WI38 (cell line): ENCODE measurements around the gene MINDY3.

Experiments
- H3K4me3 ChIP-seq: 2 replicates; pipeline ENCODE4 v1.5.1; 2011; ENCODE audit warnings: low read depth, mild to moderate bottlenecking, control low read depth, low read length
- TF ChIP-seq, protein P1 (sequence below): IDR thresholded peaks from 2 replicates; pipeline ENCODE4 v1.5.1; 2012; ENCODE audit warnings: low read depth, mild to moderate bottlenecking, control low read depth, low read length

Gene MINDY3

DNA sequence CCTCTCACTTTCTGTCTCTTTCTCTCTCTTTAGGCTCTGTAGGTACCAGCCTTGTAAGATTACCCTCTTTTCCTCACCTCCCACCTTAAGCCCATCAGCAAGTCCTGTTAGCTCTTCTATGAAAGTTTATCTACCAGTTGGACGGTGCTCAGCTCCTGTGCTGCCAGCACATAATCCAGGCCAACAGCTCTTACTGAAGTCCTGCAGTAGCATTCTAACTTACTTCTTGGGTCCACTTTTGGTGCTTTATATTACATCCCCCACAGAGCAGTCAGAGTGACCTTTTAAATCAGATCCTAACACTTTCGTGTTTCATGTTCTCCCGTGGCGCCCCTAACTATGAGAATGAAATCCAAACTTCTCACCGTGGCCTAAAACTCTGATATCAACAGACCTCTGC is 101.7 kb downstream of the MINDY3 start:
- H3K4me3 ChIP-seq = no peak overlapping the region
- TF ChIP-seq, protein P1, sequence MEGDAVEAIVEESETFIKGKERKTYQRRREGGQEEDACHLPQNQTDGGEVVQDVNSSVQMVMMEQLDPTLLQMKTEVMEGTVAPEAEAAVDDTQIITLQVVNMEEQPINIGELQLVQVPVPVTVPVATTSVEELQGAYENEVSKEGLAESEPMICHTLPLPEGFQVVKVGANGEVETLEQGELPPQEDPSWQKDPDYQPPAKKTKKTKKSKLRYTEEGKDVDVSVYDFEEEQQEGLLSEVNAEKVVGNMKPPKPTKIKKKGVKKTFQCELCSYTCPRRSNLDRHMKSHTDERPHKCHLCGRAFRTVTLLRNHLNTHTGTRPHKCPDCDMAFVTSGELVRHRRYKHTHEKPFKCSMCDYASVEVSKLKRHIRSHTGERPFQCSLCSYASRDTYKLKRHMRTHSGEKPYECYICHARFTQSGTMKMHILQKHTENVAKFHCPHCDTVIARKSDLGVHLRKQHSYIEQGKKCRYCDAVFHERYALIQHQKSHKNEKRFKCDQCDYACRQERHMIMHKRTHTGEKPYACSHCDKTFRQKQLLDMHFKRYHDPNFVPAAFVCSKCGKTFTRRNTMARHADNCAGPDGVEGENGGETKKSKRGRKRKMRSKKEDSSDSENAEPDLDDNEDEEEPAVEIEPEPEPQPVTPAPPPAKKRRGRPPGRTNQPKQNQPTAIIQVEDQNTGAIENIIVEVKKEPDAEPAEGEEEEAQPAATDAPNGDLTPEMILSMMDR = no peak

DNA sequence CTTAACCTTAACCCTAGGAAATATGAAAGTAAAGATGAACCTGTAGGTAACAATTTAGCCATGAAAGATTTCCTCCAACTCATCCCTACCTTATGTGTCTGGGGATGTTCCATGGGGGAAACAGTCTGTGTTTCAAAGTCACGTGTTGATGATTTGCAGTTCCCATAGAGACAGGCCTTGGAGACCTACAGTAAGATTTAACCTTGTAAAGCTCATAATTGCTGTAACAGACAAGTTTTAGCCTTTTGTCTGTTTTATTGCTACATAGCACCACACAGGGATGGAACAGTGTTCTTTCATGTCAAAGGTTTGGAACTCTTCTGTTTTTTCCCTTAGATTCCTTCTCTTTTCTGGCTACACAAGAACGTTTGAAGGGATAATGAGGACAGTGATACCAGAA is 105.4 kb downstream of the MINDY3 start:
- no peak overlapping the region for H3K4me3 ChIP-seq

DNA sequence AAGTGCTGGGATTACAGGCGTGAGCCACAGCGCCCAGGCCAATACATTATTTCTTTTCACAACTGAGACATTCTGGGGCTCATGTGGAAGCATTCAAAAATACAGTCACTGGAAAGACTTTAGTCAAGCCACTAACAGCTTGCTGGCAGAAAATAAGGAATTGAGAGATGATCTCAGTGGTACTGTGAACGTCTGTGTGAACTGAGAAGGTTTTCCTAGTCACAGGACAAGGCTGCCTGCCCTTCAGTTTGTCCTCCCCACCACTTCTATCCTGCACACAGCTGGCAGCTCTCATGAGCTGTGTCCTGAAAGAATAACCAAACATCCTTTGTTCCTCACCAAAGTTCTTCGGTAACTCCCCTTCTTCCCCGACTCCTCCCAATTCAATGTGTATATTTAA is 109.3 kb downstream of the MINDY3 start:
- H3K4me3 ChIP-seq = no peak overlapping the region
- TF ChIP-seq, protein P1 = no peak

More for the DNA sequence above, 105.4 kb downstream of the MINDY3 start:
- TF ChIP-seq, protein P1 = no peak

DNA sequence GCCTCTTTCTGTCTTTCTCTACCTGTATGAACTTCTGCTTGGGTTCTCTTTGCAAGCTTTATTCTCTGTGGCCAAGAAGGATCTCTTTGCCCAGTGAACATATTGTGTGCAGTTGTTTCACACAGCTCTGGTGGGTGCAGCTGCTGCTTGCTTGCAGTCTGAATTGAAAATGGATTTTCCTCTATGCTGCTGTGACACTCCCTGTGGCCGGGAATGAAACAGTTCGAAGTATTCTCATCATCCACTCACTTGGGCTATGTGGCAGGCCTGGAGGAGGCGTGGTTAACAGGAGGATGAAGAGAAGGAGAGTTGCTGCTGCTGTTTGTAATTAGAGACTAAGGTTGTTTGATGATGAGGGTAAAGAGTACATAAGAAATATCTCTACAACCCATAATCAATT is 112.2 kb downstream of the MINDY3 start:
- TF ChIP-seq, protein P1 = no peak
- H3K4me3 ChIP-seq = no peak overlapping the region

DNA sequence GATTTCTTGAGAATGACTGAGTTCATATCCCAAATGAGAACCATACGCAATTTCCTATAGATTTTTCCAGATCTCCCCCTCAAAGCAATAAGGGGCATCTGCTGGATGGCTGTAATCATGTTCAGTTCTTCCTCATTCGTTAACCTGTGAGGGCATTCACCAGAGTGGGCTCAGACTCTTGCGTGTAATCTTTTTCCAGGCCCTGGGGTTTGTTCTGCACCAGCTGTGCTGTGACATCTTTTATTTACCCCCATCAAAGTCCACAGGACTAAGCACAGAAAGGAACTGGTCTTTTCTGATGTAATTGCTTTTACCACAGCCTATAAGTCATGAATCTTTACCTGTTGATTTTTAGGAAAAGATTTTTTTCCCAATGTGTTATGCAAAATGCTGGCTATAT is 112.7 kb downstream of the MINDY3 start:
- TF ChIP-seq, protein P1 = no peak
- no peak overlapping the region for H3K4me3 ChIP-seq

DNA sequence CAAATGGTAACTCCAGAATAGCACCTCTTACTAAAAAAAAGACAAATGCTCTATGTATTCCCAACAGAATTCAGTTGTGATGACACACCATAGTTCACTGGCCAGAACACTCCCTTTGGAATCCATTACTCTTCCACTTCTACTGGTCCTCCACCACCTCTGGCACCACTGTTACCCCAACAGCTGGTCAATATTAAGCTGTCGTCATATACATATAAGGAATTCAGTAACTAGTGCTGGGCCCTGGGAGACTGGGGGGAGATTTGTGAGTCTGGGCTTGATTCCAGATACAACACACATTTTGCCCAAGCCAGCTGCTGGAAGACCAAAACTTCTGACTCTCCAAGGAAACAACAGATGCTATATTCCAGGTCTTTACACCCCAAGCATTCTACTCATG is 114.6 kb downstream of the MINDY3 start:
- no peak overlapping the region for H3K4me3 ChIP-seq
- TF ChIP-seq, protein P1 = no peak

DNA sequence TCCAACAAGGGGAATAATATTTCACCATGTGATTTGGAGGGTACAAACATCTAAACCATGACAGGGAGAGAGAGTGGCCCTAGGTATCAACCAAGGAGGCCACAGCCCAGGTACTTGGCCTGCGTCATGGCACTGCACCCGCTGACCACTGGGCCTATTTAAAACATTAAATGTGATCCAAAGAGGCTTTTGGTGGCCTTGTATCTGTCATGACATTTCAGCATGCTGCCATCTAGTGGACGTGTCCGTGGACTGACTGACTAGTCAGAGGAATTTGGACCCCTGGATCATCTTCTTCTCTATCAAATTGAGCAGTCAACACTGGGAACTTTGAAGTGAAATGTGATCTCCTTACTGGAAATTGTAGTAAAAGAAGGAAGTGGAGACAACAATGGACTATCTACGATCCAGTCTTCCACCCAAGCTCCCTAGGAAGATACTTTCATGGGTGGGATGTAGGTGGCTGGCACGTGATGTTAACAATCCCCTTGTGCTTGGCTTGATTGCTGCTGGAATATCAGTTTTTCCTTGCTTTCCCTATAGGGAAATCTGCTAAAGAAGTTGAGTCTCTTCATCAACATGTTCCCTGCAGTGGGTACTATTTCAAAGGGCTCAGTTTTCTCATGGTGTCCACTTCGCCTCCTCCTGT is 116.0 kb downstream of the MINDY3 start:
- TF ChIP-seq, protein P1 = peak; percentile 57
- no peak overlapping the region for H3K4me3 ChIP-seq
